Stimulated activated CD8-positive, alpha-beta memory T cell treated with anti-CD3 and anti-CD28 coated beads, Interleukin-12 subunit alpha, Interleukin-12 subunit beta, amount 100 ng/mL, for 1 hour (primary cell): ENCODE results near the gene CARS1.

Experiments
- DNase-seq: peaks from one replicate; pipeline ENCODE4 v3.0.0-alpha.2; 2020; ENCODE audit warnings: low read depth

CARS1 gene

GRCh38 chr11:2955906-2956476, 101.2 kb downstream of the CARS1 start:
- no peak for DNase-seq

DNA sequence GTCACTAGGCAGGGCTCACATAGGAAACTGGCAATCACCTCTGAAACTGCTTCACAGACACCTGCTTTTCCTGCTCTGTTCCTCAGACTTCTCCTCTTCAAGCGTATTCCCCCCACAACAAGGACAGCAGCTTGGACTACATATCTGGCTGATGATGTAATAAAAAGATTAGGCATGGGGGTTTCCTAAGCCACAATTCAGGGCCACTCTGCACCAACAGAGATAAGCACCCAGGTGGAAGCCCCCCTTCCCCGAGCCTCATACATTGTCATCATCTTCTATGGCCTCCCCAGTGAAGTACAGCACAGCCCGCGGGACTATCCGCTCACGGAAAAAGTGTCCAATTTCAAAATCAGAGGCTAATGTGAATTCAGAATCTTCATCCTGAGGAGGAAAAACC, 103.0 kb downstream of the CARS1 start:
- DNase-seq, result no peak

DNA sequence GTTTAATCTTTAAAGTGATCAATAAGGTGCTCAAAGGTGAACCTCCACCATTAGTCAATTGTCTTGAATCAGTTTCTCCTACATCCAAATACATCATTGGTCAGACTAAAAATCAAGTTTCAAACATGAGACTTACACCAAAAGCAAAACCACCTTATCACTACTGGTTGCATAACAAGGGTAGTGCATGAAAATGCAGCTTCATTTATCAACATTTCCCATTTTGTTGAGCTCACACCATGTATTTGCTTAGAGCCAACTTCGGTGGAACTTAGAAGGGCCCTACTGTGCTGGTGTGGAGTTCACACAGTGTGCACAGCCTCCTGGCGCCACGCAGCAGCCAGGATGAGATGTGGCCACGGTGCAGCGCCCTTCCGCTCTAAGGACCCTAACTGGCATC, 104.9 kb downstream of the CARS1 start:
- no peak for DNase-seq

GRCh38 chr11:2951231-2952110, 105.8 kb downstream of the CARS1 start:
- no peak for DNase-seq
